GM12878 (cell line): Measurements from ENCODE around the gene LTB4R.

Source experiments
- DPF2 ChIP-seq: fragments of 450-650 bp; IDR thresholded peaks from 2 replicates; pipeline ENCODE4 v1.6.1; 2017; ENCODE audit warnings: mild to moderate bottlenecking
- EP300 ChIP-seq, 2 experiments: fragments of 150-350 bp in 1 of 2; IDR thresholded peaks; 2 replicates each; pipeline ENCODE4 v1.6.1; 2011 to 2012; ENCODE audit warnings: low read depth in 2 of 2, low read length in 2 of 2, borderline replicate concordance in 1 of 2, improper control_type of control experiment in 1 of 2, inconsistent platforms in 1 of 2; ENCODE audit not compliant: control insufficient read depth in 1 of 2
- EZH2 ChIP-seq: IDR thresholded peaks from 2 replicates; pipeline ENCODE4 v1.6.1; 2012; ENCODE audit warnings: low read depth, mild to moderate bottlenecking, control low read depth, inconsistent platforms, low read length, borderline replicate concordance; ENCODE audit not compliant: control insufficient read depth
- FOS ChIP-seq: IDR thresholded peaks from 3 replicates; pipeline ENCODE4 v1.6.1; 2011; ENCODE audit warnings: borderline replicate concordance; ENCODE audit not compliant: insufficient read length; ENCODE audit errors: extremely low read depth
- HDGF ChIP-seq: fragments of 450-650 bp; IDR thresholded peaks from 2 replicates; pipeline ENCODE4 v1.6.1; 2016; ENCODE audit warnings: antibody characterized with exemption
- NR2F1 ChIP-seq: fragments of 450-650 bp; conservative IDR thresholded peaks from 2 replicates; pipeline ENCODE4 v1.6.1; 2017; ENCODE audit warnings: mild to moderate bottlenecking
- NRF1 ChIP-seq: conservative IDR thresholded peaks from 2 replicates; pipeline ENCODE4 v1.6.1; 2011; ENCODE audit warnings: mild to moderate bottlenecking, low read depth, low read length, improper control_type of control experiment
- POLR2A ChIP-seq: IDR thresholded peaks from 2 replicates; pipeline ENCODE4 v1.6.1; 2011; ENCODE audit warnings: low read depth, mild to moderate bottlenecking, low read length
- SUZ12 ChIP-seq: fragments of 200-600 bp; sonication (generic); IDR thresholded peaks from one replicate; pipeline ENCODE4 v1.6.1; 2018; ENCODE audit warnings: antibody characterized with exemption, mild to moderate bottlenecking; ENCODE audit not compliant: unreplicated experiment
- ZBED1 ChIP-seq: IDR thresholded peaks from 2 replicates; pipeline ENCODE4 v1.6.1; 2016; ENCODE audit warnings: borderline replicate concordance
- ZNF217 ChIP-seq: fragments of 450-650 bp; IDR thresholded peaks from 2 replicates; pipeline ENCODE4 v1.6.1; 2017; ENCODE audit warnings: antibody characterized with exemption, mild to moderate bottlenecking
- TF ChIP-seq, protein P1 (sequence below): IDR thresholded peaks from 2 replicates; pipeline ENCODE4 v1.6.1; 2011; ENCODE audit warnings: mild to moderate bottlenecking, low read depth, low read length, moderate library complexity; ENCODE audit not compliant: insufficient replicate concordance
- TF ChIP-seq, protein P2 (sequence below), 3 experiments: IDR thresholded peaks in 2 of 3; conservative IDR thresholded peaks in 1 of 3; 2 replicates each; pipeline ENCODE4 v1.5.1; 2011; ENCODE audit warnings: low read depth in 3 of 3, low read length in 3 of 3, mild to moderate bottlenecking in 3 of 3, control low read depth in 2 of 3, moderate library complexity in 2 of 3, inconsistent platforms in 1 of 3, mixed read lengths in 1 of 3; ENCODE audit not compliant: control insufficient read depth in 2 of 3, insufficient read depth in 1 of 3; ENCODE audit errors: extremely low read depth in 1 of 3

DNA sequence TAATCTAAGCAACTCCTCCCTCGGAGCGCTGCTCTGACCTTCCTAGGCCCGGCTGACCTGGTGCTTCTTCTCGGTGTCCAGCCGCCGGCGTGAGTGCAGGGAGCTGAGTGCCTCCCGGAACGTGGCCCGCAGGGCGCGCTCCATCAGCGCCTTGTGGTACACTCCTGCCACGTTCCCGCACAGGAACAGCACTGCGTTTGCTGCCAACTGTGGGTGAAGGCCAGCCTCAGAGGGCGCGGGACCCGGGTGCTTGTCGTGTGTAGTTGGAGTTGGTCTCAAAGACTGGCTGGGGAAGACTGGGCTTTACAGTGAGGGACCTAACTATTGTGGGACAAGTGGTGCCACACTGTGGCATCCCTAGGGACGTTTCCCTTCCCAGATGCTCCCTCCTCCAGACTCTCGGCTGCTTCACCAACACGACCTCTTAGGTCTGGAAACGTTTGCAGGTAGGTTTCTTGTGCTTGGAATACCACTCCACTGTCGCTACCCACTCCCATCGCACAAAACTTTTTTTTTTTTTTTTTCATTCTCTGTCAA lies 20.5 kb downstream of the LTB4R start:
- TF ChIP-seq HDGF: no peak
- TF ChIP-seq NR2F1: no peak
- TF ChIP-seq POLR2A: no peak
- TF ChIP-seq EP300 (IDR thresholded peaks at IDR 0.05; ENCODE audit: borderline replicate concordance in 1 of 2, control insufficient read depth in 1 of 2, low read depth in 2 of 2, low read length in 2 of 2): no peak
- TF ChIP-seq, protein P1, sequence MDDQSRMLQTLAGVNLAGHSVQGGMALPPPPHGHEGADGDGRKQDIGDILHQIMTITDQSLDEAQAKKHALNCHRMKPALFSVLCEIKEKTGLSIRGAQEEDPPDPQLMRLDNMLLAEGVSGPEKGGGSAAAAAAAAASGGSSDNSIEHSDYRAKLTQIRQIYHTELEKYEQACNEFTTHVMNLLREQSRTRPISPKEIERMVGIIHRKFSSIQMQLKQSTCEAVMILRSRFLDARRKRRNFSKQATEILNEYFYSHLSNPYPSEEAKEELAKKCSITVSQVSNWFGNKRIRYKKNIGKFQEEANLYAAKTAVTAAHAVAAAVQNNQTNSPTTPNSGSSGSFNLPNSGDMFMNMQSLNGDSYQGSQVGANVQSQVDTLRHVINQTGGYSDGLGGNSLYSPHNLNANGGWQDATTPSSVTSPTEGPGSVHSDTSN: no peak
- no peak for TF ChIP-seq EZH2
- no peak for TF ChIP-seq SUZ12
- TF ChIP-seq ZBED1: no peak
- TF ChIP-seq, protein P2, sequence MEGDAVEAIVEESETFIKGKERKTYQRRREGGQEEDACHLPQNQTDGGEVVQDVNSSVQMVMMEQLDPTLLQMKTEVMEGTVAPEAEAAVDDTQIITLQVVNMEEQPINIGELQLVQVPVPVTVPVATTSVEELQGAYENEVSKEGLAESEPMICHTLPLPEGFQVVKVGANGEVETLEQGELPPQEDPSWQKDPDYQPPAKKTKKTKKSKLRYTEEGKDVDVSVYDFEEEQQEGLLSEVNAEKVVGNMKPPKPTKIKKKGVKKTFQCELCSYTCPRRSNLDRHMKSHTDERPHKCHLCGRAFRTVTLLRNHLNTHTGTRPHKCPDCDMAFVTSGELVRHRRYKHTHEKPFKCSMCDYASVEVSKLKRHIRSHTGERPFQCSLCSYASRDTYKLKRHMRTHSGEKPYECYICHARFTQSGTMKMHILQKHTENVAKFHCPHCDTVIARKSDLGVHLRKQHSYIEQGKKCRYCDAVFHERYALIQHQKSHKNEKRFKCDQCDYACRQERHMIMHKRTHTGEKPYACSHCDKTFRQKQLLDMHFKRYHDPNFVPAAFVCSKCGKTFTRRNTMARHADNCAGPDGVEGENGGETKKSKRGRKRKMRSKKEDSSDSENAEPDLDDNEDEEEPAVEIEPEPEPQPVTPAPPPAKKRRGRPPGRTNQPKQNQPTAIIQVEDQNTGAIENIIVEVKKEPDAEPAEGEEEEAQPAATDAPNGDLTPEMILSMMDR (IDR thresholded peaks at IDR 0.05 in 2 of 3, conservative IDR thresholded peaks at IDR 0.05 in 1 of 3; ENCODE audit: control insufficient read depth in 2 of 3, extremely low read depth in 1 of 3, insufficient read depth in 1 of 3, low read depth in 3 of 3, low read length in 3 of 3): no peak
- TF ChIP-seq NRF1: no peak
- no peak for TF ChIP-seq FOS
- TF ChIP-seq ZNF217: no peak
- TF ChIP-seq DPF2: no peak
